ENCODE measurements around the gene SELENOP. TPM values are rescaled to one million over a fixed set of nuclear protein-coding genes. Genes with fewer than 3 reads are reported as not detected.

Gene SELENOP
- total and polyA plus RNA-seq, 2 experiments from 2014 or later = 11.0 to 12.3 TPM

DNA sequence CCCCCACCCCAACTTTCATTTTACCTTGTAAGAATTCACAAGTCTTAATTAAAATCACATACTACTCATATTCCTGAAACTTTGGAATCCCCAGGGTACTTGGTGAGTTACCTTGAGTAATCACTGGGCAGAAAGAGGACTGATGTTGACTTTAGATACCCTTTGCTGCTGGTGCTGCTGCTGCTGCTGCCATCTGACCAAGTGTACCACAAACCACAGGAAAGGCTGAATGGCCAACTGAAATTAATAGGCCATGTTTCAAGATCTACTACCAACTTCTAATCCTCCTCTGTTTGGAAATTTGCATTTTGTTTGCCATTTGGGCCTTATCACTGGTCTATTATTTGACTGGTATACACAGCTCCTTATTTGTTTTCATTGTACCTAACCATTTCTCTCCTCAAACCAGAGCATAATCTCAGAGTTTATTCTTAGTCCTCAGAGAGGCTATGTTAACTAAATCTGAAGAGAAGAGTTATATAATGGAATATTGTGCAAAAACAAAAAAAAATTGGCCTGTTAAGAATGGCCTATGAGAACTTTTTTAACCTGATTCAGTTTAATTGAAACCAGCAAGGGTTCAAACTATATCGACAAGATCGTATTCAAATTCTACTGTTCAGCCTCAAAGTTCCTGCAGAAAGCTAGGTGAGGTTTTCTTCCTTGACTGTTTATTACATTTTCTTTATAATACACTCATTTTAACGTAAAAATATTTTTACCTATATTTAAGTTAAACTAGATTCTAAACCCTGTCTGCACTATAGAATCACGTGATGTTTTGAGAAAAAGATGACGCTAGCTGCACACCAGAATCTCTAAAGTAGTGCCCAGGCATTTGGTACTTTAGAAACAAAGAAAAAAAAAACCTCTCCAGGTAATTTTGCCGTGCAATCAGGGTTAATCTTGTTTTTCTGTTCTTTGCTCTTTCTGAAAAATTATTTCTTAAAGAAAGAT, 13.1 kb downstream of the SELENOP start (continued):
- TF ChIP-seq, protein P1, sequence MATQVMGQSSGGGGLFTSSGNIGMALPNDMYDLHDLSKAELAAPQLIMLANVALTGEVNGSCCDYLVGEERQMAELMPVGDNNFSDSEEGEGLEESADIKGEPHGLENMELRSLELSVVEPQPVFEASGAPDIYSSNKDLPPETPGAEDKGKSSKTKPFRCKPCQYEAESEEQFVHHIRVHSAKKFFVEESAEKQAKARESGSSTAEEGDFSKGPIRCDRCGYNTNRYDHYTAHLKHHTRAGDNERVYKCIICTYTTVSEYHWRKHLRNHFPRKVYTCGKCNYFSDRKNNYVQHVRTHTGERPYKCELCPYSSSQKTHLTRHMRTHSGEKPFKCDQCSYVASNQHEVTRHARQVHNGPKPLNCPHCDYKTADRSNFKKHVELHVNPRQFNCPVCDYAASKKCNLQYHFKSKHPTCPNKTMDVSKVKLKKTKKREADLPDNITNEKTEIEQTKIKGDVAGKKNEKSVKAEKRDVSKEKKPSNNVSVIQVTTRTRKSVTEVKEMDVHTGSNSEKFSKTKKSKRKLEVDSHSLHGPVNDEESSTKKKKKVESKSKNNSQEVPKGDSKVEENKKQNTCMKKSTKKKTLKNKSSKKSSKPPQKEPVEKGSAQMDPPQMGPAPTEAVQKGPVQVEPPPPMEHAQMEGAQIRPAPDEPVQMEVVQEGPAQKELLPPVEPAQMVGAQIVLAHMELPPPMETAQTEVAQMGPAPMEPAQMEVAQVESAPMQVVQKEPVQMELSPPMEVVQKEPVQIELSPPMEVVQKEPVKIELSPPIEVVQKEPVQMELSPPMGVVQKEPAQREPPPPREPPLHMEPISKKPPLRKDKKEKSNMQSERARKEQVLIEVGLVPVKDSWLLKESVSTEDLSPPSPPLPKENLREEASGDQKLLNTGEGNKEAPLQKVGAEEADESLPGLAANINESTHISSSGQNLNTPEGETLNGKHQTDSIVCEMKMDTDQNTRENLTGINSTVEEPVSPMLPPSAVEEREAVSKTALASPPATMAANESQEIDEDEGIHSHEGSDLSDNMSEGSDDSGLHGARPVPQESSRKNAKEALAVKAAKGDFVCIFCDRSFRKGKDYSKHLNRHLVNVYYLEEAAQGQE (IDR thresholded peaks at IDR 0.05; ENCODE audit: unreplicated experiment) = no peak
- TF ChIP-seq ZNF114 (CRISPR knock-in tag; IDR thresholded peaks at IDR 0.05) = no peak
- TF ChIP-seq EZH2phosphoT487 (IDR thresholded peaks at IDR 0.05; ENCODE audit: unreplicated experiment) = no peak
- TF ChIP-seq CREB1 (CRISPR knock-in tag; IDR thresholded peaks at IDR 0.05; ENCODE audit: low read depth) = no peak

- peaks cover 3% of the 10 kb centered on the region; the same call in 1 of the 2 replicates for H3K36me3 ChIP-seq (ENCODE audit: insufficient read depth)
- Mint-ChIP-seq H3K4me3 (no peak overlapping the region), H3K27me3 (ENCODE audit: insufficient read depth, low read depth, poor library complexity) (no peaks in the 10 kb centered on the region), H3K4me1 (no peaks in the 10 kb centered on the region), H3K36me3 (ENCODE audit: low read depth) (peaks cover 42% of the 10 kb centered on the region), H3K9me3 (peaks cover 16% of the 10 kb centered on the region), H3K27ac (no peak overlapping the region)
- H3K9me2 ChIP-seq (ENCODE audit: insufficient read depth) = 0 out of 2 replicates have a peak, but pooled peaks cover 4% of the 10 kb centered on the region
- no peak for DNase-seq (ENCODE audit: low spot score)
- H3K79me2 ChIP-seq (replicated peaks; ENCODE audit: insufficient read depth) = peaks cover 4% of the 10 kb centered on the region; the same call in 1 of the 2 replicates
- no peaks in the 10 kb centered on the region for H4K20me1 ChIP-seq (replicated peaks; ENCODE audit: insufficient read depth)
- no peaks in the 10 kb centered on the region for H3F3A ChIP-seq (replicated peaks; ENCODE audit: low read depth)
- H3K4me1 ChIP-seq (ENCODE audit: insufficient read depth) = no peaks in the 10 kb centered on the region
- TF ChIP-seq NANOG (IDR thresholded peaks at IDR 0.05; ENCODE audit: borderline replicate concordance) (no peak), POLR2AphosphoS5 (IDR thresholded peaks at IDR 0.05; ENCODE audit: low read depth) (no peak), CREB1 (CRISPR knock-in tag; IDR thresholded peaks at IDR 0.05; ENCODE audit: low read depth) (no peak), EZH2 (IDR thresholded peaks at IDR 0.05; ENCODE audit: low read depth, unreplicated experiment) (no peak), ZNF331 (CRISPR knock-in tag; IDR thresholded peaks at IDR 0.05; ENCODE audit: low read depth) (no peak), JUNB (IDR thresholded peaks at IDR 0.05; ENCODE audit: unreplicated experiment) (no peak)
- TF ChIP-seq, protein P1 (IDR thresholded peaks at IDR 0.05; ENCODE audit: unreplicated experiment) = no peak
- no peak overlapping the region for H3K27ac ChIP-seq (ENCODE audit: low read depth)
- no peaks in the 10 kb centered on the region for H3K27me3 ChIP-seq (ENCODE audit: insufficient read depth)
- H3K4me3 ChIP-seq = no peak overlapping the region
- ATAC-seq = no peak
- H2AFZ ChIP-seq = no peak overlapping the region
- H3K4me2 ChIP-seq = no peak overlapping the region
These were observed 20.5 kb downstream of the SELENOP start for GRCh38 chr5:42791151-42791550.
